Thoracic aorta (tissue), 2 donors: ENCODE results near the gene LRP5. TPM values are rescaled to one million over a fixed set of nuclear protein-coding genes. Genes with fewer than 3 reads are reported as not detected.

ENCODE experiments used
- ATAC-seq: fragments of 150-250 bp; one replicate; pipeline ENCODE4 v1.8.0; 2017; ENCODE audit warnings: low read depth; ENCODE audit not compliant: insufficient number of reproducible peaks, low FRiP score
- DNase-seq: peaks from one replicate; pipeline ENCODE4 v3.0.0-alpha.2; 2020; ENCODE audit warnings: low spot score
- H3K27ac ChIP-seq, 2 donors: fragments of 200-600 bp; sonication (generic); 1 replicate in 1 of 2; 2 replicates in 1 of 2; pipeline ENCODE4 v1.5.1; 2016; ENCODE audit warnings: mild to moderate bottlenecking in 2 of 2, moderate library complexity in 2 of 2
- H3K27me3 ChIP-seq: fragments of 200-600 bp; sonication (generic); replicated peaks from 2 replicates; pipeline ENCODE4 v1.6.0; 2016; ENCODE audit warnings: mild to moderate bottlenecking; ENCODE audit not compliant: insufficient read depth
- H3K36me3 ChIP-seq: fragments of 200-600 bp; sonication (generic); one replicate; pipeline ENCODE4 v1.5.1; 2016
- H3K4me1 ChIP-seq, 2 donors: fragments of 200-600 bp; sonication (generic); 1 replicate in 1 of 2; 2 replicates in 1 of 2; pipeline versions ENCODE4 v1.5.1 to v1.6.0; 2016; ENCODE audit warnings: low read depth in 2 of 2, mild to moderate bottlenecking in 1 of 2; ENCODE audit not compliant: control insufficient read depth in 1 of 2
- H3K4me3 ChIP-seq: fragments of 200-600 bp; sonication (generic); 2 replicates; pipeline ENCODE4 v1.5.1; 2016; ENCODE audit warnings: mild to moderate bottlenecking
- H3K9me3 ChIP-seq: fragments of 200-600 bp; sonication (generic); 2 replicates; pipeline ENCODE4 v1.5.1; 2016
- CTCF ChIP-seq: fragments of 200-600 bp; sonication (generic); IDR thresholded peaks from one replicate; pipeline ENCODE4 v1.5.1; 2019; ENCODE audit warnings: antibody characterized with exemption
- total RNA-seq, 2 donors: library from RNA; depleted of rRNA; stranded (reverse); fragments of >200 nt; gene quantifications; one replicate each; pipeline versions ENCODE4 v1.1.0 to v1.2.3, GENCODE V29; 2016

LRP5 gene
- total RNA-seq, 2 donors from 2014 or later, result 67.2 to 99.1 TPM

- TF ChIP-seq CTCF, result no peak
- ATAC-seq, result no peak
Observed at GRCh38 chr11:68274306-68274705, 38.1 kb upstream of the LRP5 start.

GRCh38 chr11:68275721-68276507 lies 36.5 kb upstream of the LRP5 start:
- no peak for TF ChIP-seq CTCF
- Histone ChIP-seq H3K9me3 (no peaks in the 10 kb centered on the region), H3K4me3 (no peak overlapping the region), H3K36me3 (no peaks in the 10 kb centered on the region), H3K27ac (no peak overlapping the region), H3K27me3 (no peaks in the 10 kb centered on the region), H3K4me1 (peaks cover 7 to 12% of the 10 kb centered on the region in 2 donors)
- no peak for ATAC-seq
- DNase-seq, result no peak

More at GRCh38 chr11:68274306-68274705, 38.1 kb upstream of the LRP5 start:
- Histone ChIP-seq H3K9me3 (no peaks in the 10 kb centered on the region), H3K36me3 (no peaks in the 10 kb centered on the region), H3K4me1 (peaks cover 18 to 28% of the 10 kb centered on the region in 2 donors), H3K27ac (no peak overlapping the region), H3K27me3 (no peaks in the 10 kb centered on the region), H3K4me3 (no peak overlapping the region)
- DNase-seq, result no peak

- DNase-seq (no peak), ATAC-seq (no peak)
- no peak overlapping the region for H3K4me3 ChIP-seq
- no peak overlapping the region for H3K27ac ChIP-seq
- H3K4me1 ChIP-seq, result peaks cover 7 to 9% of the 10 kb centered on the region in 2 donors
- H3K9me3 ChIP-seq, result no peaks in the 10 kb centered on the region
- H3K36me3 ChIP-seq, result no peaks in the 10 kb centered on the region
- TF ChIP-seq CTCF, result no peak
- no peaks in the 10 kb centered on the region for H3K27me3 ChIP-seq
Observed at GRCh38 chr11:68276861-68277260, 35.5 kb upstream of the LRP5 start.

- H3K4me1 ChIP-seq, result no peaks in the 10 kb centered on the region
- H3K9me3 ChIP-seq, result no peaks in the 10 kb centered on the region
- TF ChIP-seq CTCF, result no peak
- H3K27me3 ChIP-seq, result no peaks in the 10 kb centered on the region
- H3K4me3 ChIP-seq, result no peak overlapping the region
- H3K27ac ChIP-seq, result no peak overlapping the region
- no peak for ATAC-seq
- H3K36me3 ChIP-seq, result no peaks in the 10 kb centered on the region
- DNase-seq, result no peak
Observed at GRCh38 chr11:68279676-68280075, 32.7 kb upstream of the LRP5 start.

GRCh38 chr11:68282141-68282860 lies 30.1 kb upstream of the LRP5 start:
- no peaks in the 10 kb centered on the region for H3K9me3 ChIP-seq
- no peak overlapping the region for H3K4me3 ChIP-seq
- DNase-seq (no peak), ATAC-seq (no peak)
- H3K4me1 ChIP-seq, result no peaks in the 10 kb centered on the region
- H3K27ac ChIP-seq, result no peak overlapping the region
- H3K27me3 ChIP-seq, result no peaks in the 10 kb centered on the region
- no peak for TF ChIP-seq CTCF
- no peaks in the 10 kb centered on the region for H3K36me3 ChIP-seq
